H1 (cell line): ENCODE results near the gene PTP4A1. TPM values are rescaled to one million over a fixed set of nuclear protein-coding genes. Genes with fewer than 3 reads are reported as not detected.

Source experiments
- CTCF ChIA-PET: fragments of 300-600 bp; sonication (Branson Sonifier 250); formaldehyde crosslinking; loops from one replicate; lab custom pipeline; 2021; ENCODE audit not compliant: partially characterized antibody; lab: Charles Lee
- POLR2A ChIA-PET: fragments of 300-600 bp; sonication (Branson Sonifier 250); formaldehyde crosslinking; loops from one replicate; lab custom pipeline; 2021; ENCODE audit warnings: inconsistent platforms; ENCODE audit not compliant: partially characterized antibody; lab: Charles Lee
- DNase-seq, 2 experiments: peaks; one replicate each; pipeline versions ENCODE4 v3.0.0 to v3.0.0-alpha.2; 2010 to 2022; ENCODE audit warnings: low spot score in 2 of 2, low read depth in 1 of 2, mixed read lengths in 1 of 2
- FAIRE-seq: peaks from 2 replicates; lab custom pipeline; 2011; peaks lifted over from hg19 to GRCh38; lab: Jason Lieb, UNC
- H2AFZ ChIP-seq: 2 replicates; pipeline ENCODE4 v1.8.1; 2012; ENCODE audit warnings: low read length, inconsistent platforms
- H2AK5ac ChIP-seq: 2 replicates; pipeline ENCODE4 v1.6.1; 2013; ENCODE audit warnings: low read depth, low read length
- H2BK120ac ChIP-seq: replicated peaks from 2 replicates; pipeline ENCODE3; 2013; ENCODE audit warnings: low read depth, low read length, inconsistent platforms
- H2BK12ac ChIP-seq: 2 replicates; pipeline ENCODE4 v1.6.1; 2013; ENCODE audit warnings: low read depth, low read length
- H2BK15ac ChIP-seq: 2 replicates; pipeline ENCODE4 v1.6.1; 2013; ENCODE audit warnings: low read length
- H2BK20ac ChIP-seq: 2 replicates; pipeline ENCODE4 v1.6.1; 2013; ENCODE audit warnings: low read length
- H2BK5ac ChIP-seq: 2 replicates; pipeline ENCODE4 v1.6.1; 2013; ENCODE audit warnings: low read depth, low read length
- H3K14ac ChIP-seq: 2 replicates; pipeline ENCODE4 v1.6.1; 2013; ENCODE audit warnings: inconsistent platforms; ENCODE audit not compliant: insufficient read length
- H3K18ac ChIP-seq: 2 replicates; pipeline ENCODE4 v1.6.1; 2013; ENCODE audit warnings: low read length; ENCODE audit errors: extremely low read depth
- H3K23ac ChIP-seq: 2 replicates; pipeline ENCODE4 v1.6.1; 2013; ENCODE audit warnings: inconsistent platforms; ENCODE audit not compliant: insufficient read length
- H3K23me2 ChIP-seq: 2 replicates; pipeline ENCODE4 v1.6.1; 2013; ENCODE audit warnings: low read depth, low read length
- H3K27ac ChIP-seq: 2 replicates; pipeline ENCODE4 v1.6.1; 2011; ENCODE audit warnings: low read depth, low read length, inconsistent platforms
- H3K27me3 ChIP-seq, 4 experiments: replicated peaks in 1 of 4; 1 replicate in 1 of 4; 2 replicates in 3 of 4; pipeline versions ENCODE4 v1.6.1 to v1.8.1; 2011 to 2013; ENCODE audit warnings: low read length in 3 of 4, mild to moderate bottlenecking in 3 of 4, inconsistent platforms in 2 of 4, mixed read lengths in 2 of 4, moderate library complexity in 1 of 4; ENCODE audit not compliant: control insufficient read depth in 3 of 4, insufficient read depth in 3 of 4; ENCODE audit errors: extremely low read depth in 1 of 4
- H3K36me3 ChIP-seq, 4 experiments: 2 replicates each; pipeline versions ENCODE4 v1.6.1 to v1.8.1; 2011 to 2013; ENCODE audit warnings: mild to moderate bottlenecking in 4 of 4, low read length in 3 of 4, moderate library complexity in 2 of 4, control low read depth in 1 of 4, inconsistent platforms in 1 of 4; ENCODE audit not compliant: insufficient read depth in 4 of 4, control insufficient read depth in 2 of 4
- H3K4ac ChIP-seq: replicated peaks from 2 replicates; pipeline ENCODE3; 2013; ENCODE audit warnings: low read length, low read depth, mixed read lengths, inconsistent platforms; ENCODE audit not compliant: insufficient read length
- H3K4me1 ChIP-seq, 4 experiments: replicated peaks in 1 of 4; 1 replicate in 1 of 4; 2 replicates in 3 of 4; pipeline versions ENCODE4 v1.6.1 to v1.8.1; 2011 to 2013; ENCODE audit warnings: low read length in 3 of 4, inconsistent platforms in 2 of 4, mixed read lengths in 1 of 4; ENCODE audit not compliant: insufficient read depth in 4 of 4, control insufficient read depth in 3 of 4
- H3K4me2 ChIP-seq, 2 experiments: 2 replicates each; pipeline versions ENCODE4 v1.6.1 to v1.8.1; 2011 to 2013; ENCODE audit warnings: low read depth in 2 of 2, low read length in 2 of 2, control low read depth in 1 of 2, inconsistent platforms in 1 of 2, mild to moderate bottlenecking in 1 of 2; ENCODE audit not compliant: insufficient read depth in 1 of 2
- H3K4me3 ChIP-seq, 4 experiments: fragments of 200-600, 300-600 bp in 1 of 4; sonication (generic), shearing (Covaris generic), sonication (Bioruptor Twin) in 1 of 4; 2 replicates each; pipeline versions ENCODE4 v1.5.1 to v1.8.1; 2011 to 2016; ENCODE audit warnings: low read length in 4 of 4, low read depth in 3 of 4, control low read depth in 2 of 4, inconsistent platforms in 2 of 4, mild to moderate bottlenecking in 2 of 4, mixed read lengths in 1 of 4, moderate library complexity in 1 of 4; ENCODE audit not compliant: insufficient read depth in 2 of 4; ENCODE audit errors: extremely low read depth in 1 of 4
- H3K56ac ChIP-seq: replicated peaks from 2 replicates; pipeline ENCODE3; 2013; ENCODE audit warnings: low read depth, mild to moderate bottlenecking, mixed read lengths, low read length, inconsistent platforms; ENCODE audit not compliant: insufficient read length
- H3K79me1 ChIP-seq: 2 replicates; pipeline ENCODE4 v1.6.1; 2013; ENCODE audit warnings: low read depth, low read length, control low read depth
- H3K79me2 ChIP-seq, 2 experiments: 2 replicates each; pipeline versions ENCODE4 v1.6.1 to v1.8.1; 2012 to 2013; ENCODE audit warnings: low read length in 2 of 2, mild to moderate bottlenecking in 2 of 2, inconsistent platforms in 1 of 2; ENCODE audit not compliant: insufficient read depth in 2 of 2, control insufficient read depth in 1 of 2
- H3K9ac ChIP-seq, 4 experiments: replicated peaks in 1 of 4; 1 replicate in 1 of 4; 2 replicates in 3 of 4; pipeline versions ENCODE4 v1.6.1 to v1.8.1; 2011 to 2013; ENCODE audit warnings: low read depth in 3 of 4, low read length in 3 of 4, control low read depth in 2 of 4, mild to moderate bottlenecking in 2 of 4, moderate library complexity in 2 of 4, inconsistent platforms in 1 of 4; ENCODE audit errors: extremely low read depth in 1 of 4
- H3K9me3 ChIP-seq, 2 experiments: 2 replicates each; pipeline versions ENCODE4 v1.6.1 to v1.8.1; 2012 to 2013; ENCODE audit warnings: mild to moderate bottlenecking in 2 of 2, moderate library complexity in 2 of 2, control low read depth in 1 of 2, inconsistent platforms in 1 of 2, low read depth in 1 of 2, low read length in 1 of 2, mixed read lengths in 1 of 2; ENCODE audit not compliant: insufficient read depth in 2 of 2
- H4K20me1 ChIP-seq, 2 experiments: replicated peaks in 1 of 2; 2 replicates each; pipeline versions ENCODE3 to v1.8.1; 2011 to 2013; ENCODE audit warnings: inconsistent platforms in 2 of 2, low read length in 2 of 2, mild to moderate bottlenecking in 1 of 2; ENCODE audit not compliant: insufficient read depth in 2 of 2, control insufficient read depth in 1 of 2
- H4K5ac ChIP-seq: 2 replicates; pipeline ENCODE4 v1.6.1; 2013; ENCODE audit warnings: low read length, low read depth, mixed read lengths, inconsistent platforms; ENCODE audit not compliant: insufficient read length
- H4K8ac ChIP-seq: 2 replicates; pipeline ENCODE4 v1.8.0; 2013; ENCODE audit warnings: mild to moderate bottlenecking, moderate library complexity, low read length, inconsistent platforms; ENCODE audit not compliant: insufficient read depth; ENCODE audit errors: extremely low read depth
- H4K91ac ChIP-seq: replicated peaks from 2 replicates; pipeline ENCODE3; 2013; ENCODE audit warnings: low read length, mixed read lengths, inconsistent platforms; ENCODE audit not compliant: insufficient read length
- BACH1 ChIP-seq: IDR thresholded peaks from 2 replicates; pipeline ENCODE4 v1.6.1; 2012; ENCODE audit warnings: low read length, improper control_type of control experiment
- CBX8 ChIP-seq: fragments of 300-800, 300-1000 bp; sonication (generic); IDR thresholded peaks from 2 replicates; pipeline ENCODE4 v1.7.1; 2016; ENCODE audit warnings: low read depth, low read length, borderline replicate concordance
- CHD1 ChIP-seq: IDR thresholded peaks from 2 replicates; pipeline ENCODE4 v1.6.1; 2012; ENCODE audit warnings: low read depth, low read length, improper control_type of control experiment
- EP300 ChIP-seq, 2 experiments: IDR thresholded peaks; 1 replicate in 1 of 2; 2 replicates in 1 of 2; pipeline ENCODE4 v1.6.1; 2011 to 2012; ENCODE audit warnings: low read depth in 2 of 2, low read length in 2 of 2, mild to moderate bottlenecking in 2 of 2, borderline replicate concordance in 1 of 2, inconsistent platforms in 1 of 2, moderate library complexity in 1 of 2
- FOSL1 ChIP-seq: IDR thresholded peaks from 2 replicates; pipeline ENCODE4 v1.6.1; 2011; ENCODE audit warnings: mild to moderate bottlenecking, low read depth, low read length, moderate library complexity; ENCODE audit not compliant: insufficient read depth
- RBBP5 ChIP-seq: IDR thresholded peaks from 2 replicates; pipeline ENCODE4 v1.7.1; 2012; ENCODE audit warnings: low read depth, mild to moderate bottlenecking, inconsistent platforms, low read length, moderate library complexity, borderline replicate concordance
- RXRA ChIP-seq: IDR thresholded peaks from 2 replicates; pipeline ENCODE4 v1.6.1; 2011; ENCODE audit warnings: low read depth, mild to moderate bottlenecking, low read length, moderate library complexity; ENCODE audit not compliant: insufficient read depth
- SP2 ChIP-seq: IDR thresholded peaks from 2 replicates; pipeline ENCODE4 v1.6.1; 2012; ENCODE audit warnings: mild to moderate bottlenecking, low read length, inconsistent platforms
- WGBS, 2 experiments: shearing (Covaris generic) in 1 of 2; methylation state at CpG; one replicate each; pipeline versions ENCODE4 v1.1.6 to v1.1.7; 2013 to 2015; ENCODE audit warnings: low lambda C conversion rate in 2 of 2, mixed read lengths in 2 of 2, inconsistent platforms in 1 of 2, low coverage in 1 of 2, missing lambda C conversion rate in 1 of 2; ENCODE audit not compliant: insufficient replicate concordance in 2 of 2, insufficient coverage in 1 of 2, insufficient read length in 1 of 2; ENCODE audit errors: extremely low coverage in 1 of 2, missing lambda C conversion rate in 1 of 2; 5-methylcytosine and 5-hydroxymethylcytosine counted together
- polyA plus RNA-seq, 7 experiments: library from polyadenylated mRNA; depleted of rRNA in 3 of 7; stranded (reverse) in 5 of 7; unstranded in 2 of 7; fragments of >200 nt in 5 of 7; fragments of 200-250 nt in 2 of 7; gene quantifications; 1 replicate in 5 of 7; 2 replicates in 1 of 7; 4 replicates in 1 of 7; pipeline versions ENCODE4 v1.2.1 to v1.2.3, GENCODE V29; 2011 to 2013; ENCODE audit warnings: missing spikeins in 2 of 7, mixed read lengths in 2 of 7
- total RNA-seq: library from RNA; stranded (reverse); fragmentation: NEBNext Ultra II Directional; extraction: Animal tissue kit (Norgen Biotek cat#: 25700); gene quantifications from 2 replicates; pipeline ENCODE4 v1.2.1, GENCODE V29; 2021
- TF ChIP-seq, protein P1 (sequence below): IDR thresholded peaks from 2 replicates; pipeline ENCODE4 v1.6.1; 2011; ENCODE audit warnings: low read length, improper control_type of control experiment

The PTP4A1 gene
- total and polyA plus RNA-seq, 2 of the 8 experiments (the other 6 are each of a cell fraction or from before 2014, with no cell fraction given): 21.1 to 76.3 TPM

- Histone ChIP-seq H4K5ac (no peak overlapping the region), H2BK15ac (no peak overlapping the region), H3K9ac (no peak overlapping the region), H3K4me1 (peaks cover 0 to 8% (median 5%) of the 10 kb centered on the region in 4 experiments; a peak in 2 of 7 replicates), H2BK12ac (no peak overlapping the region), H3K4me2 (no peak overlapping the region), H2BK20ac (no peak overlapping the region), H4K91ac (no peak overlapping the region), H2BK120ac (no peak overlapping the region), H4K8ac (no peak overlapping the region), H2BK5ac (no peak overlapping the region), H3K18ac (no peak overlapping the region), H3K14ac (no peak overlapping the region), H3K4ac (no peak overlapping the region), H3K9me3 (no peaks in the 10 kb centered on the region), H3K79me2 (no peaks in the 10 kb centered on the region), H3K36me3 (no peaks in the 10 kb centered on the region), H3K79me1 (no peaks in the 10 kb centered on the region), H4K20me1 (no peaks in the 10 kb centered on the region), H3K4me3 (no peak overlapping the region), H2AFZ (no peak overlapping the region), H3K27me3 (no peaks in the 10 kb centered on the region), H2AK5ac (no peak overlapping the region), H3K56ac (no peak overlapping the region), H3K27ac (no peak overlapping the region), H3K23me2 (no peaks in the 10 kb centered on the region), H3K23ac (no peak overlapping the region)
- DNase-seq (no peak), FAIRE-seq (no peak)
- TF ChIP-seq CHD1 (no peak), CBX8 (no peak), RXRA (no peak), RBBP5 (no peak), FOSL1 (no peak), EP300 (IDR thresholded peaks at IDR 0.05; ENCODE audit: borderline replicate concordance in 1 of 2, low read depth in 2 of 2, low read length in 2 of 2) (no peak), BACH1 (no peak), SP2 (no peak)
- TF ChIP-seq, protein P1, sequence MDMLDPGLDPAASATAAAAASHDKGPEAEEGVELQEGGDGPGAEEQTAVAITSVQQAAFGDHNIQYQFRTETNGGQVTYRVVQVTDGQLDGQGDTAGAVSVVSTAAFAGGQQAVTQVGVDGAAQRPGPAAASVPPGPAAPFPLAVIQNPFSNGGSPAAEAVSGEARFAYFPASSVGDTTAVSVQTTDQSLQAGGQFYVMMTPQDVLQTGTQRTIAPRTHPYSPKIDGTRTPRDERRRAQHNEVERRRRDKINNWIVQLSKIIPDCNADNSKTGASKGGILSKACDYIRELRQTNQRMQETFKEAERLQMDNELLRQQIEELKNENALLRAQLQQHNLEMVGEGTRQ: no peak
- CTCF ChIA-PET: interaction anchor here (0.6 to 1.9 kb wide), 7 partner anchors 9 to 307 kb away, joined by 3 to 7 read pairs (median 4); no protein-coding TSS in a partner anchor
- 91% methylated on average over 4 of the region's 4 CpGs; no CpG with 5 or more reads in 1 of the 2 experiments for WGBS, 2 experiments
- POLR2A ChIA-PET: interaction anchor here (0.5 to 1.6 kb wide), 4 partner anchors 8 to 140 kb away, joined by 3 to 9 read pairs (median 3); no protein-coding TSS in a partner anchor
Observed at GRCh38 chr6:63565058-63565726, 7.1 kb upstream of the PTP4A1 start.
